Neuronal stem cell (in vitro differentiated cells): ENCODE results near the gene TMEM61.

Experiments used
- DNase-seq: peaks from one replicate; pipeline ENCODE4 v3.0.0-alpha.2; 2013; ENCODE audit warnings: low spot score
- H2AFZ ChIP-seq: one replicate; pipeline ENCODE4 v1.6.1; 2013; ENCODE audit warnings: mild to moderate bottlenecking, low read length, inconsistent platforms
- H2AK5ac ChIP-seq: 2 replicates; pipeline ENCODE4 v1.6.1; 2013; ENCODE audit warnings: low read depth, mild to moderate bottlenecking, inconsistent platforms, low read length, moderate library complexity, mixed read lengths
- H2BK120ac ChIP-seq: 2 replicates; pipeline ENCODE4 v1.6.1; 2013; ENCODE audit warnings: low read depth, mild to moderate bottlenecking, inconsistent platforms, low read length, moderate library complexity, mixed read lengths
- H2BK12ac ChIP-seq: one replicate; pipeline ENCODE4 v1.6.1; 2013; ENCODE audit warnings: low read length, inconsistent platforms
- H2BK15ac ChIP-seq: 2 replicates; pipeline ENCODE4 v1.6.1; 2013; ENCODE audit warnings: mild to moderate bottlenecking, low read length, inconsistent platforms, mixed read lengths
- H2BK5ac ChIP-seq: one replicate; pipeline ENCODE4 v1.6.1; 2013; ENCODE audit warnings: inconsistent platforms, mild to moderate bottlenecking, low read length, moderate library complexity
- H3K14ac ChIP-seq: one replicate; pipeline ENCODE4 v1.6.1; 2013; ENCODE audit warnings: low read length, inconsistent platforms
- H3K18ac ChIP-seq: 2 replicates; pipeline ENCODE4 v1.6.1; 2013; ENCODE audit warnings: low read length, inconsistent platforms
- H3K23ac ChIP-seq: 2 replicates; pipeline ENCODE4 v1.6.1; 2013; ENCODE audit warnings: low read depth, mild to moderate bottlenecking, mixed read lengths, low read length, inconsistent platforms; ENCODE audit not compliant: poor library complexity
- H3K27ac ChIP-seq: replicated peaks from 3 replicates; pipeline ENCODE4 v1.5.1; 2013; ENCODE audit warnings: low read length, inconsistent platforms
- H3K27me3 ChIP-seq, 3 experiments: 2 replicates each; pipeline ENCODE4 v1.6.1; 2013; ENCODE audit warnings: low read length in 3 of 3, mild to moderate bottlenecking in 2 of 3, inconsistent platforms in 1 of 3, low read depth in 1 of 3, mixed read lengths in 1 of 3, moderate library complexity in 1 of 3; ENCODE audit not compliant: control insufficient read depth in 3 of 3, insufficient read depth in 3 of 3
- H3K36me3 ChIP-seq, 2 donors: replicated peaks in 1 of 2; 2 replicates each; pipeline ENCODE4 v1.6.1; 2013; ENCODE audit warnings: low read length in 2 of 2; ENCODE audit not compliant: control insufficient read depth in 2 of 2, insufficient read depth in 2 of 2
- H3K4ac ChIP-seq: 2 replicates; pipeline ENCODE4 v1.6.1; 2013; ENCODE audit warnings: inconsistent platforms, mild to moderate bottlenecking, low read length, moderate library complexity
- H3K4me1 ChIP-seq, 2 donors: 1 replicate in 1 of 2; 2 replicates in 1 of 2; pipeline ENCODE4 v1.6.1; 2013; ENCODE audit warnings: low read length in 2 of 2, low read depth in 1 of 2; ENCODE audit not compliant: control insufficient read depth in 2 of 2, insufficient read depth in 1 of 2
- H3K4me2 ChIP-seq: one replicate; pipeline ENCODE4 v1.6.1; 2013; ENCODE audit warnings: mild to moderate bottlenecking, low read length, inconsistent platforms; ENCODE audit not compliant: insufficient read depth, poor library complexity, severe bottlenecking
- H3K4me3 ChIP-seq, 2 donors: 2 replicates each; pipeline ENCODE4 v1.5.1; 2013; ENCODE audit warnings: low read length in 2 of 2, mild to moderate bottlenecking in 2 of 2, inconsistent platforms in 1 of 2, moderate library complexity in 1 of 2
- H3K79me1 ChIP-seq: one replicate; pipeline ENCODE4 v1.6.1; 2013; ENCODE audit warnings: low read depth, mild to moderate bottlenecking, inconsistent platforms, low read length, moderate library complexity
- H3K9ac ChIP-seq: one replicate; pipeline ENCODE4 v1.6.1; 2013; ENCODE audit warnings: mild to moderate bottlenecking, low read depth, low read length, inconsistent platforms; ENCODE audit not compliant: poor library complexity
- H3K9me3 ChIP-seq, 2 donors: replicated peaks in 1 of 2; 2 replicates each; pipeline versions ENCODE3 to v1.6.1; 2013; ENCODE audit warnings: low read length in 2 of 2, mild to moderate bottlenecking in 2 of 2, inconsistent platforms in 1 of 2, low read depth in 1 of 2, mixed read lengths in 1 of 2, moderate library complexity in 1 of 2; ENCODE audit not compliant: control insufficient read depth in 2 of 2, insufficient read depth in 1 of 2
- H4K8ac ChIP-seq: one replicate; pipeline ENCODE4 v1.6.1; 2013; ENCODE audit warnings: low read depth, mild to moderate bottlenecking, inconsistent platforms, low read length, moderate library complexity
- H4K91ac ChIP-seq: one replicate; pipeline ENCODE4 v1.6.1; 2013; ENCODE audit warnings: low read length, low read depth, mild to moderate bottlenecking, inconsistent platforms; ENCODE audit not compliant: poor library complexity
- WGBS, 2 donors: extraction: QIAGEN DNeasy Blood & Tissue Kit; methylation state at CpG; one replicate each; pipeline ENCODE4 v1.1.7; 2013; ENCODE audit warnings: missing lambda C conversion rate in 2 of 2, mixed read lengths in 1 of 2; ENCODE audit not compliant: insufficient read length in 2 of 2, insufficient replicate concordance in 1 of 2; ENCODE audit errors: extremely low coverage in 2 of 2; 5-methylcytosine and 5-hydroxymethylcytosine counted together

The TMEM61 gene

DNA sequence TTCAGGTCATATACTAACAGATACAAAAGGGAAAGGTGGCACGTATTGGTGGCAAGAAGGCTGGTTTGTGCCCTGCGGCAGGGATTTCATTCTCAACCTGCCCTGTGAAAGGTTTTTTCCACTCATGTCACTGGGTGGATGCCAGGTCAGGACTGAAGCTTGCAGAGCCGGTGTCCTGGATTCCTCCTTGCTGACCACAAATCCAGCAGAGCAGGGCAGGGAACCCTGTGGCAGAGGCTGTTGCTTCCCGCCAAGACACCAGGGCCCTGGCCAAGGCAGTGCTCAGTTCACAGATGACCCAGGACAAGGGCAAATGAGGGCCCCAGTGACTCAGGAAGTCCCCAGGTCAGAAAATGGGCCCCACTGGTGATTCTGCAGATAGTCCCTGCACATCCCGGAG lies 34.7 kb downstream of the TMEM61 start:
- H4K8ac ChIP-seq: no peak overlapping the region
- H3K23ac ChIP-seq: no peak overlapping the region
- DNase-seq: no peak
- H3K27me3 ChIP-seq: peaks cover 0 to 32% (median 0%) of the 10 kb centered on the region in 3 experiments
- no peaks in the 10 kb centered on the region for H3K4me1 ChIP-seq
- no peak overlapping the region for H3K14ac ChIP-seq
- no peak overlapping the region for H3K27ac ChIP-seq
- H2BK15ac ChIP-seq: no peak overlapping the region
- no peak overlapping the region for H3K4me3 ChIP-seq
- no peak overlapping the region for H3K9ac ChIP-seq
- H2AK5ac ChIP-seq: no peak overlapping the region
- no peak overlapping the region for H2BK120ac ChIP-seq
- no peak overlapping the region for H4K91ac ChIP-seq
- H3K4ac ChIP-seq: no peak overlapping the region
- H3K79me1 ChIP-seq: no peaks in the 10 kb centered on the region
- no peak overlapping the region for H3K18ac ChIP-seq
- H3K9me3 ChIP-seq: no peaks in the 10 kb centered on the region
- no CpG with 5 or more reads among the region's 5 CpGs for WGBS, 2 donors
- H3K4me2 ChIP-seq: no peak overlapping the region
- no peak overlapping the region for H2BK5ac ChIP-seq
- no peak overlapping the region for H2BK12ac ChIP-seq
- no peak overlapping the region for H2AFZ ChIP-seq
- H3K36me3 ChIP-seq: no peaks in the 10 kb centered on the region

DNA sequence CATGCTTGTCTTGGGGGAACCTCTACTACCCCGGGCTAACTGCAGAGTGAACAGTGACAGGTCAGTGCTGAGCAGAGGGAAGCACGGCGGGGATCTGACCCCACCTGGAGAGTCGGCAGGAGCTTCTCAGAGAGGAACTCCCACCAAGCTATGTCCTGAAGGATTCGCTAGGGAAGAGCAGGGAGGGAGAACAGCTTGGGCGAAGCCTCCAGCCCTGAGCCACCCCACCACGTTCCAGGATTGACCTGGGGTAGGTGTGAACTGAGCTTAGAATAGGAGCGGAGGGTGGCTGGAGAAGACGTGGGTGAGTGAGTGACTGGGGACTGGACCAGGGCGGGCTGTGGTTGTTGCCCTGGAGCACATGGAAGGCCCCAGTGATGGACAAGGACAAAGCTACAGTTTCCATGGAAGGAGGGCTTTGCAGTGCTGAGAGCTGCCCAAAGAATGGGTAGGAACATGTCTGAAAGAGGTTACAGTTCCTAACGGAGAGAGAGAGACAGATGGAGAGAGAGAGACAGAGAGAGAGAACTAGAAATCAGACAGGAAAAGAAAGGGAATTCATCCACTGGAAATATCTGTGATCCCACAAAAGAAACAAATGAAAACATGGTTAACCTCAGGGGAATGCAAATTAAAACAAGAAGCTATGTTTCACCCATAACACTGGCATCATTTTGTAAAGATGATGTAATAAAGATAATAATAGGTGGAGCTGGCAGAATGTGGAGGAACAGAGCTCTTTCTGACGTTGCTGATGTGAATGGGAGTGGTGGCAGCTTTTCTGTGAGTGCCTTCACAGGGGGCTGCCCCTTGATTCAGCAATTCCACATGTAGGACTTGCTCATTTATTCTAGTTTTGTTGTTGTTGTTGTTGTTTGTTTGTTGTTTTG lies 35.5 kb downstream of the TMEM61 start:
- no peaks in the 10 kb centered on the region for H3K36me3 ChIP-seq
- H4K91ac ChIP-seq: no peak overlapping the region
- no peaks in the 10 kb centered on the region for H3K4me1 ChIP-seq
- peaks cover 0 to 30% (median 0%) of the 10 kb centered on the region in 3 experiments for H3K27me3 ChIP-seq
- no peak overlapping the region for H2BK15ac ChIP-seq
- no peak for DNase-seq
- H3K18ac ChIP-seq: no peak overlapping the region
- no peak overlapping the region for H2BK5ac ChIP-seq
- H3K9me3 ChIP-seq: no peaks in the 10 kb centered on the region
- H3K14ac ChIP-seq: no peak overlapping the region
- H2AFZ ChIP-seq: no peak overlapping the region
- no peaks in the 10 kb centered on the region for H3K79me1 ChIP-seq
- no CpG with 5 or more reads among the region's 12 CpGs for WGBS, 2 donors
- no peak overlapping the region for H3K4ac ChIP-seq
- no peak overlapping the region for H3K23ac ChIP-seq
- H3K4me3 ChIP-seq: no peak overlapping the region
- no peak overlapping the region for H2AK5ac ChIP-seq
- H4K8ac ChIP-seq: no peak overlapping the region
- H2BK120ac ChIP-seq: no peak overlapping the region
- no peak overlapping the region for H3K27ac ChIP-seq
- H2BK12ac ChIP-seq: no peak overlapping the region
- H3K9ac ChIP-seq: no peak overlapping the region
- no peak overlapping the region for H3K4me2 ChIP-seq

DNA sequence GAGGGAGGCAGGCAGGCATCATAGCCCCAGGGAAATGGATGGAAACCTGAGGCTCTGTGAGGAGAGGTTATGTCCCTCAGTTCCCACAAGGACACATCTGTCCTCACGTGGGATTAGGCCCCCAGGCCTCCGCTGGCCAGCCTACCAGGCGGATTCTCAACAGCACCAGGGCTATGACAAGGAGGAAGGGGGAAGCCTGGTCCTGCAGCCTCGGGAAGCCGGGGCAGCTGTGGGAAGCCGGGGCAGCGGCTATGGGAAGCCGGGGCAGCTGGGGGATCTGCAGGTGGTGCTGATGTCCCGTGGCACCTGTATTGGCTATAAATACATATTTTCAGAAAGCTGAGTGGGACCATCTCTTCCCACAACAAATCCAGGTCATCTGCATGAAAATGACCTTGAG lies 38.0 kb downstream of the TMEM61 start:
- Histone ChIP-seq H3K27ac (no peak overlapping the region), H3K4me1 (no peaks in the 10 kb centered on the region), H3K4ac (no peak overlapping the region), H2BK120ac (no peak overlapping the region), H4K8ac (no peak overlapping the region), H2AK5ac (no peak overlapping the region), H2AFZ (no peak overlapping the region), H2BK12ac (no peak overlapping the region), H3K36me3 (no peaks in the 10 kb centered on the region), H3K4me3 (no peak overlapping the region), H3K9ac (no peak overlapping the region), H4K91ac (no peak overlapping the region), H3K14ac (no peak overlapping the region), H3K4me2 (no peak overlapping the region), H3K79me1 (no peaks in the 10 kb centered on the region), H2BK5ac (no peak overlapping the region), H3K9me3 (no peaks in the 10 kb centered on the region), H3K27me3 (peaks cover 0 to 30% (median 0%) of the 10 kb centered on the region in 3 experiments), H3K18ac (no peak overlapping the region), H3K23ac (no peak overlapping the region), H2BK15ac (no peak overlapping the region)
- WGBS, 2 donors: no CpG with 5 or more reads among the region's 9 CpGs
- no peak for DNase-seq

DNA sequence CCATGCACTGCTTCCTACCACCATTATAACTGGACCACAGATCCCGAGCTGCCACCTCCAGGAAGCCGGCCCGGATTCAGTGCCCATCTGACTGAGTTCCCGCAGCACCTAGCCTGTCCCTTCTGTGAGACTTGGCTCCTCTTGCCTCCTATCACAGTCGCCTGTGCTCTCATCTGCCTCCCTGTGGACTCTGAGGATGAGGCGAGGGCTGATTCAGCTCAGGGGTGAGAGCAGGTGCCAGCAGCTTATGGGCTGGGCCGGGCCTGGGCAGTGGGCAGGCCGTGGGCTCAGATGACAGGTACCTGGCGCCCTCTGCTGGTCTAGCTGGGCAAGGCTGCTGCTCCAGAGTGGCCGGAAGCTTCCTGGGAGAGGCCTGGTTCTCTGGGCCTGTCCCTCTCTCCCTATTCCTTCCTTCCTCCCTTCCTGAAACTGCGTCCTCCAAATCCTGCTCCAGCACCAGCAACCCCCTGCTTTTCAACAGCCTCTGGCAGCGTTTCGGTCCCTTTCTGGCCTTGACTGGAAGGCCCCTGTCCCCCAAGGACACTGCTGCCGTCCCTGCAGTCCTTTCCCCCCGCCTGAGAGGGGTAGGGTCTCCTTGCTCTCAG lies 41.6 kb downstream of the TMEM61 start:
- Histone ChIP-seq H3K18ac (peak overlapping the region; percentile 74), H2AK5ac (peak overlapping the region; percentile 83)
- WGBS, 2 donors: no CpG with 5 or more reads among the region's 15 CpGs

More for the DNA sequence above, 41.6 kb downstream of the TMEM61 start:
- Histone ChIP-seq H3K27me3 (no peaks in the 10 kb centered on the region), H2BK12ac (no peak overlapping the region), H3K79me1 (no peaks in the 10 kb centered on the region), H4K91ac (no peak overlapping the region), H3K9ac (peak overlapping the region; percentile 32), H3K4me3 (no peak overlapping the region), H2BK5ac (no peak overlapping the region), H3K4ac (no peak overlapping the region), H3K4me1 (no peaks in the 10 kb centered on the region), H4K8ac (peak overlapping the region; percentile 78), H3K4me2 (no peak overlapping the region), H2AFZ (peak overlapping the region; percentile 93), H3K14ac (peak overlapping the region; percentile 82), H3K27ac (no peak overlapping the region), H2BK120ac (no peak overlapping the region), H3K23ac (peak overlapping the region; percentile 2), H2BK15ac (peak overlapping the region; percentile 96), H3K36me3 (no peaks in the 10 kb centered on the region), H3K9me3 (no peaks in the 10 kb centered on the region)
- peak; percentile 79 for DNase-seq
